Keratinocyte (primary cell): Measurements from ENCODE around the gene ZNF729. TPM values are rescaled to one million over a fixed set of nuclear protein-coding genes. Genes with fewer than 3 reads are reported as not detected.

Experiments
- DNase-seq: peaks from one replicate; pipeline ENCODE4 v3.0.0-alpha.2; 2011; ENCODE audit warnings: low read depth, missing footprints, low spot score
- FAIRE-seq: peaks from 2 replicates; lab custom pipeline; 2011; peaks lifted over from hg19 to GRCh38; lab: Jason Lieb, UNC
- H2AFZ ChIP-seq: 2 replicates; pipeline ENCODE4 v1.6.0; 2012; ENCODE audit warnings: low read length, control low read depth, inconsistent platforms; ENCODE audit not compliant: control insufficient read depth
- H3K27ac ChIP-seq: 2 replicates; pipeline ENCODE4 v1.5.1; 2011; ENCODE audit warnings: low read length; ENCODE audit not compliant: control insufficient read depth, insufficient read depth
- H3K27me3 ChIP-seq: 3 replicates; pipeline ENCODE4 v1.6.0; 2011; ENCODE audit warnings: low read length; ENCODE audit not compliant: control insufficient read depth, insufficient read depth; ENCODE audit errors: extremely low read depth
- H3K36me3 ChIP-seq, 2 experiments: 2 replicates in 1 of 2; 3 replicates in 1 of 2; pipeline ENCODE4 v1.5.1; 2011; ENCODE audit warnings: low read length in 2 of 2, mild to moderate bottlenecking in 1 of 2; ENCODE audit not compliant: control insufficient read depth in 2 of 2, insufficient read depth in 2 of 2; ENCODE audit errors: extremely low read depth in 1 of 2
- H3K4me1 ChIP-seq: 3 replicates; pipeline ENCODE4 v1.5.1; 2011; ENCODE audit warnings: low read length; ENCODE audit not compliant: control insufficient read depth, insufficient read depth; ENCODE audit errors: extremely low read depth
- H3K4me2 ChIP-seq: 3 replicates; pipeline ENCODE4 v1.6.0; 2011; ENCODE audit warnings: low read depth, low read length; ENCODE audit not compliant: control insufficient read depth, insufficient read depth; ENCODE audit errors: extremely low read depth
- H3K4me3 ChIP-seq, 3 experiments: fragments of 200-600 bp in 1 of 3; sonication (generic) in 1 of 3; 2 replicates in 2 of 3; 3 replicates in 1 of 3; pipeline ENCODE4 v1.5.1; 2011 to 2016; ENCODE audit warnings: low read length in 3 of 3, mild to moderate bottlenecking in 3 of 3, control low read depth in 2 of 3, inconsistent platforms in 1 of 3, low read depth in 1 of 3, mixed read lengths in 1 of 3, mixed run types in 1 of 3, moderate library complexity in 1 of 3; ENCODE audit not compliant: control insufficient read depth in 2 of 3, insufficient read depth in 2 of 3; ENCODE audit errors: extremely low read depth in 1 of 3
- H3K79me2 ChIP-seq: 2 replicates; pipeline ENCODE4 v1.6.0; 2012; ENCODE audit warnings: low read length; ENCODE audit not compliant: control insufficient read depth, insufficient read depth
- H3K9ac ChIP-seq: 3 replicates; pipeline ENCODE4 v1.6.0; 2011; ENCODE audit warnings: low read length; ENCODE audit not compliant: control insufficient read depth, insufficient read depth; ENCODE audit errors: extremely low read depth
- H3K9me1 ChIP-seq: 3 replicates; pipeline ENCODE4 v1.6.0; 2011; ENCODE audit warnings: low read length; ENCODE audit not compliant: control insufficient read depth, insufficient read depth; ENCODE audit errors: extremely low read depth
- H3K9me3 ChIP-seq: 2 replicates; pipeline ENCODE4 v1.5.1; 2012; ENCODE audit warnings: low read depth, low read length; ENCODE audit not compliant: control insufficient read depth
- H4K20me1 ChIP-seq: 3 replicates; pipeline ENCODE4 v1.6.0; 2011; ENCODE audit warnings: low read length; ENCODE audit not compliant: control insufficient read depth, insufficient read depth; ENCODE audit errors: extremely low read depth
- EZH2 ChIP-seq: IDR thresholded peaks from one replicate; pipeline ENCODE4 v1.6.1; 2012; ENCODE audit warnings: inconsistent platforms, mild to moderate bottlenecking, low read length, moderate library complexity
- dilution Hi-C: fragments of 300-500 bp; cut with MboI; formaldehyde crosslinking; loops from one replicate; pipeline ENCODE4 v1.7.0; 2020; ENCODE audit warnings: low sequenced_read_pairs; ENCODE audit not compliant: extremely low pct_ligation_motif_present
- polyA plus RNA-seq, 5 experiments: library from polyadenylated mRNA; depleted of rRNA in 3 of 5; stranded (reverse) in 3 of 5; stranded (forward) in 1 of 5; unstranded in 1 of 5; fragments of >200 nt; gene quantifications; 1 replicate in 1 of 5; 2 replicates in 3 of 5; 3 replicates in 1 of 5; pipeline versions ENCODE4 v1.2.1 to v1.2.3, GENCODE V29; 2011 to 2012; ENCODE audit warnings: missing spikeins in 2 of 5, low read depth in 1 of 5, low replicate concordance in 1 of 5
- TF ChIP-seq, protein P1 (sequence below), 3 experiments: IDR thresholded peaks in 1 of 3; conservative IDR thresholded peaks in 1 of 3; optimal IDR thresholded peaks in 1 of 3; 2 replicates in 2 of 3; 3 replicates in 1 of 3; pipeline versions ENCODE3 to v1.5.1; 2011; ENCODE audit warnings: low read length in 3 of 3, mild to moderate bottlenecking in 3 of 3, moderate library complexity in 2 of 3, control low read depth in 1 of 3, inconsistent platforms in 1 of 3; ENCODE audit not compliant: insufficient read depth in 2 of 3; ENCODE audit errors: extremely low read depth in 1 of 3

Gene ZNF729
- polyA plus RNA-seq, 1 donor (not counting 4 experiments of a cell fraction or from before 2014, with no cell fraction given), result not detected

DNA sequence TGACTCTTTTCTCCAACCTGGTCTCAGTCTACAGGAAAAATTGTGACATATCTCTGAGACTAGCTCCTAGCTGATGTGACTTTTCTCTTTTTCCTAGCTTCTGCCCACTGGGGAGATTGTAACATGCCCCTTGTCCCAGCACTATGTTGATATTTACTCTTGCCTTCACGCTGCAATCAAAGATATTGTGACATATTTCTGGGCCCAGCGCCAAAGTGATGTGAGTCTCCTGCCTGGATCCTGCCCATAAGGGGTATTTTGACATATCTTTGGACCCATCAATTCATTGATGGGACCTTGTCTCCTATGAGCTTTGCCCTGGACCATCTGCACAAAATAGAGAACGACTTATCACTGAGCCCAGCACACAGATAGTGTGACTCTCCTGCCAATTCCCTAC lies 41.1 kb downstream of the ZNF729 start:
- Histone ChIP-seq H3K27me3 (no peaks in the 10 kb centered on the region), H2AFZ (no peak overlapping the region), H4K20me1 (no peaks in the 10 kb centered on the region), H3K9me1 (no peaks in the 10 kb centered on the region), H3K79me2 (no peaks in the 10 kb centered on the region), H3K4me3 (no peak overlapping the region), H3K36me3 (no peaks in the 10 kb centered on the region), H3K9me3 (peaks cover 12% of the 10 kb centered on the region), H3K4me2 (no peak overlapping the region), H3K9ac (no peak overlapping the region), H3K27ac (no peak overlapping the region), H3K4me1 (no peaks in the 10 kb centered on the region)
- DNase-seq, result no peak
- dilution Hi-C loops, result no loop called here
- no peak for FAIRE-seq
- TF ChIP-seq, protein P1, sequence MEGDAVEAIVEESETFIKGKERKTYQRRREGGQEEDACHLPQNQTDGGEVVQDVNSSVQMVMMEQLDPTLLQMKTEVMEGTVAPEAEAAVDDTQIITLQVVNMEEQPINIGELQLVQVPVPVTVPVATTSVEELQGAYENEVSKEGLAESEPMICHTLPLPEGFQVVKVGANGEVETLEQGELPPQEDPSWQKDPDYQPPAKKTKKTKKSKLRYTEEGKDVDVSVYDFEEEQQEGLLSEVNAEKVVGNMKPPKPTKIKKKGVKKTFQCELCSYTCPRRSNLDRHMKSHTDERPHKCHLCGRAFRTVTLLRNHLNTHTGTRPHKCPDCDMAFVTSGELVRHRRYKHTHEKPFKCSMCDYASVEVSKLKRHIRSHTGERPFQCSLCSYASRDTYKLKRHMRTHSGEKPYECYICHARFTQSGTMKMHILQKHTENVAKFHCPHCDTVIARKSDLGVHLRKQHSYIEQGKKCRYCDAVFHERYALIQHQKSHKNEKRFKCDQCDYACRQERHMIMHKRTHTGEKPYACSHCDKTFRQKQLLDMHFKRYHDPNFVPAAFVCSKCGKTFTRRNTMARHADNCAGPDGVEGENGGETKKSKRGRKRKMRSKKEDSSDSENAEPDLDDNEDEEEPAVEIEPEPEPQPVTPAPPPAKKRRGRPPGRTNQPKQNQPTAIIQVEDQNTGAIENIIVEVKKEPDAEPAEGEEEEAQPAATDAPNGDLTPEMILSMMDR (optimal IDR thresholded peaks at IDR 0.05 in 1 of 3, IDR thresholded peaks at IDR 0.05 in 1 of 3, conservative IDR thresholded peaks at IDR 0.05 in 1 of 3; ENCODE audit: extremely low read depth in 1 of 3, insufficient read depth in 2 of 3, low read length in 3 of 3), result no peak

DNA sequence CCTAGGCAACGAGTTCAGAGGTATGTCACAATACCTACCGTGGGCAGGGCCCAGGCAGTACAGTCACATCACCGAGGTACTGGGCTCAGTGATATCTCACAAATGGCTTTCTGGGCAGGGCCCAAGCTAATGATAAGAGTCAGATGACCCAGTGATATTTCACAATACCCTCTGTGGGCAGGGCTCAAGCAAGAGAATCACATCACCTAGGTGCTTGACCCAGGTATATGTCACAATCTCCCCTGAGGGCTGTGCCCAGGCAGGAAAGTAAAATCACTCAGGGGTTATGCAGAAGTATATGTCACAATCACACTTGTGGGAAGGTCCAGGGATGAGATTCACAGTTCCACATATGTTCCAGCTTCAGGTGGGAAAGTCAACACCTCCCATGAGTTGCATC lies 45.3 kb downstream of the ZNF729 start:
- no peak overlapping the region for H2AFZ ChIP-seq
- no peak overlapping the region for H3K27ac ChIP-seq
- dilution Hi-C loops, result no loop called here
- no peaks in the 10 kb centered on the region for H3K9me1 ChIP-seq
- no peak for TF ChIP-seq EZH2
- TF ChIP-seq, protein P1 (optimal IDR thresholded peaks at IDR 0.05 in 1 of 3, IDR thresholded peaks at IDR 0.05 in 1 of 3, conservative IDR thresholded peaks at IDR 0.05 in 1 of 3; ENCODE audit: extremely low read depth in 1 of 3, insufficient read depth in 2 of 3, low read length in 3 of 3), result no peak
- FAIRE-seq (no peak), DNase-seq (no peak)
- H3K9me3 ChIP-seq, result peaks cover 7% of the 10 kb centered on the region
- no peak overlapping the region for H3K4me2 ChIP-seq
- no peak overlapping the region for H3K9ac ChIP-seq
- no peaks in the 10 kb centered on the region for H3K79me2 ChIP-seq
- no peaks in the 10 kb centered on the region for H3K27me3 ChIP-seq
- no peaks in the 10 kb centered on the region for H3K4me1 ChIP-seq
- no peak overlapping the region for H3K4me3 ChIP-seq
- H4K20me1 ChIP-seq, result no peaks in the 10 kb centered on the region
- H3K36me3 ChIP-seq, result no peaks in the 10 kb centered on the region
